GM04503 (cell line): ENCODE data around the gene DUSP12.

ENCODE experiments used
- DNase-seq: peaks from one replicate; pipeline ENCODE4 v3.0.0-alpha.2; 2012; ENCODE audit warnings: low read depth

Gene DUSP12

GRCh38 chr1:161770250-161770649, 20.7 kb downstream of the DUSP12 start:
- DNase-seq, result no peak

- no peak for DNase-seq
Measured at GRCh38 chr1:161771161-161771560, 21.6 kb downstream of the DUSP12 start.

- no peak for DNase-seq
Measured at GRCh38 chr1:161771973-161772372, 22.4 kb downstream of the DUSP12 start.

- DNase-seq, result no peak
Measured at GRCh38 chr1:161772397-161772796, 22.8 kb downstream of the DUSP12 start.

- no peak for DNase-seq
Measured at GRCh38 chr1:161773791-161774190, 24.2 kb downstream of the DUSP12 start.

GRCh38 chr1:161777261-161777660, 27.7 kb downstream of the DUSP12 start:
- no peak for DNase-seq

- no peak for DNase-seq
Measured at GRCh38 chr1:161778522-161778921, 28.9 kb downstream of the DUSP12 start.

GRCh38 chr1:161779393-161779792, 29.8 kb downstream of the DUSP12 start:
- DNase-seq, result no peak

GRCh38 chr1:161781995-161782394, 32.4 kb downstream of the DUSP12 start:
- no peak for DNase-seq

GRCh38 chr1:161782886-161783285, 33.3 kb downstream of the DUSP12 start:
- DNase-seq, result no peak

- no peak for DNase-seq
Measured at GRCh38 chr1:161784968-161785367, 35.4 kb downstream of the DUSP12 start.

GRCh38 chr1:161787355-161787754, 37.8 kb downstream of the DUSP12 start:
- no peak for DNase-seq

- DNase-seq, result no peak
Measured at GRCh38 chr1:161790587-161791317, 41.2 kb downstream of the DUSP12 start.

GRCh38 chr1:161791904-161792655, 42.5 kb downstream of the DUSP12 start:
- no peak for DNase-seq

- DNase-seq, result peak; percentile 42
Measured at GRCh38 chr1:161792740-161793139, 43.2 kb downstream of the DUSP12 start.

- DNase-seq, result no peak
Measured at GRCh38 chr1:161799792-161800191, 50.2 kb downstream of the DUSP12 start.

GRCh38 chr1:161801955-161802354, 52.4 kb downstream of the DUSP12 start:
- DNase-seq, result no peak

GRCh38 chr1:161803181-161803580, 53.6 kb downstream of the DUSP12 start:
- DNase-seq, result no peak

GRCh38 chr1:161805399-161806197, 56.0 kb downstream of the DUSP12 start:
- no peak for DNase-seq
